GM12878 (cell line): ENCODE measurements around the gene ZSCAN26. TPM values are rescaled to one million over a fixed set of nuclear protein-coding genes. Genes with fewer than 3 reads are reported as not detected.
"Not testable (repeated sequence)": the region's sequence is repeated elsewhere in the genome, so short reads cannot be mapped to it uniquely, and the experiment has no call there.

Experiments
- ATAC-seq: fragments of 200-7000 bp; cut with Tn5 transposase; 3 replicates; pipeline ENCODE4 v1.9.1; 2020; ENCODE audit warnings: mild to moderate bottlenecking, moderate library complexity
- BruUV-seq: library from RNA; stranded (reverse); fragments of 400-500 nt; replicated peaks from 2 replicates; lab custom pipeline; 2021; lab: Mats Ljungman, UMichigan
- CTCF ChIA-PET: fragments of 300-600 bp; sonication (Branson Sonifier 250); formaldehyde crosslinking; extraction: SDS; loops from one replicate; lab custom pipeline; 2021; ENCODE audit warnings: inconsistent platforms; lab: Yijun Ruan, JAX
- POLR2A ChIA-PET: fragments of 350-600 bp; formaldehyde crosslinking; extraction: SDS; loops from one replicate; lab custom pipeline; 2021; ENCODE audit warnings: inconsistent platforms; lab: Charles Lee
- RAD21 ChIA-PET: fragments of 300-600 bp; sonication (Branson Sonifier 250); formaldehyde crosslinking; loops from one replicate; lab custom pipeline; 2023; ENCODE audit warnings: antibody characterized with exemption; ENCODE audit not compliant: unreplicated experiment; lab: Charles Lee
- SMC1A ChIA-PET: fragments of 300-600 bp; sonication (Branson Sonifier 250); formaldehyde crosslinking; loops from one replicate; lab custom pipeline; 2023; ENCODE audit not compliant: unreplicated experiment, uncharacterized antibody; lab: Charles Lee
- DNase-seq: peaks from one replicate; pipeline ENCODE4 v3.0.0-alpha.2; 2011; ENCODE audit warnings: low read depth, low spot score
- FAIRE-seq: peaks from 3 replicates; lab custom pipeline; 2011; peaks lifted over from hg19 to GRCh38; lab: Jason Lieb, UNC
- H2AFZ ChIP-seq: 2 replicates; pipeline ENCODE4 v1.6.0; 2011; ENCODE audit warnings: low read depth, low read length, control low read depth; ENCODE audit not compliant: control insufficient read depth
- H3K27ac ChIP-seq: 2 replicates; pipeline ENCODE4 v1.5.1; 2011; ENCODE audit warnings: control low read depth; ENCODE audit not compliant: control insufficient read depth, insufficient read depth
- H3K27me3 ChIP-seq, 2 experiments: replicated peaks in 1 of 2; 2 replicates each; pipeline versions ENCODE4 v1.6.0 to v1.6.1; 2011; ENCODE audit warnings: low read length in 1 of 2; ENCODE audit not compliant: control insufficient read depth in 2 of 2, insufficient read depth in 2 of 2
- H3K36me3 ChIP-seq, 2 experiments: 2 replicates each; pipeline ENCODE4 v1.5.1; 2011; ENCODE audit warnings: low read length in 1 of 2; ENCODE audit not compliant: control insufficient read depth in 2 of 2, insufficient read depth in 2 of 2
- H3K4me1 ChIP-seq: 2 replicates; pipeline ENCODE4 v1.6.1; 2011; ENCODE audit warnings: mild to moderate bottlenecking, low read length, moderate library complexity, mixed read lengths; ENCODE audit not compliant: control insufficient read depth, insufficient read depth
- H3K4me2 ChIP-seq: 2 replicates; pipeline ENCODE4 v1.6.0; 2011; ENCODE audit warnings: control low read depth; ENCODE audit not compliant: control insufficient read depth, insufficient read depth
- H3K4me3 ChIP-seq: fragments of 200-600 bp; sonication (generic); 2 replicates; pipeline ENCODE4 v1.5.1; 2016
- H3K79me2 ChIP-seq: 2 replicates; pipeline ENCODE4 v1.6.0; 2011; ENCODE audit warnings: low read length; ENCODE audit not compliant: control insufficient read depth, insufficient read depth
- H3K9ac ChIP-seq: 2 replicates; pipeline ENCODE4 v1.8.0; 2011; ENCODE audit warnings: low read length, control low read depth, mixed read lengths; ENCODE audit not compliant: control insufficient read depth, insufficient read depth
- H3K9me3 ChIP-seq: replicated peaks from 3 replicates; pipeline ENCODE4 v1.5.1; 2011; ENCODE audit warnings: mild to moderate bottlenecking, low read length; ENCODE audit not compliant: control insufficient read depth, insufficient read depth
- H4K20me1 ChIP-seq: 2 replicates; pipeline ENCODE4 v1.6.0; 2011; ENCODE audit not compliant: control insufficient read depth, insufficient read depth
- BMI1 ChIP-seq: fragments of 450-650 bp; IDR thresholded peaks from 2 replicates; pipeline ENCODE4 v1.6.1; 2016; ENCODE audit warnings: mild to moderate bottlenecking, moderate library complexity, borderline replicate concordance
- EGR1 ChIP-seq, 2 experiments: IDR thresholded peaks; 1 replicate in 1 of 2; 2 replicates in 1 of 2; pipeline ENCODE4 v1.6.1; 2011 to 2012; ENCODE audit warnings: low read depth in 2 of 2, low read length in 2 of 2, borderline replicate concordance in 1 of 2, mild to moderate bottlenecking in 1 of 2, moderate library complexity in 1 of 2
- HDAC2 ChIP-seq: fragments of 200-600 bp; sonication (generic); IDR thresholded peaks from 2 replicates; pipeline ENCODE4 v1.6.1; 2017
- PML ChIP-seq: IDR thresholded peaks from 2 replicates; pipeline ENCODE4 v1.6.1; 2012; ENCODE audit warnings: low read length, inconsistent platforms
- POLR2AphosphoS2 ChIP-seq: IDR thresholded peaks from 2 replicates; pipeline ENCODE4 v1.6.1; 2011; ENCODE audit warnings: low read depth, mild to moderate bottlenecking, low read length, improper control_type of control experiment, moderate library complexity
- WGBS: methylation state at CpG from one replicate; pipeline ENCODE4 v1.1.6; 2016; ENCODE audit warnings: low lambda C conversion rate; ENCODE audit not compliant: insufficient replicate concordance, insufficient coverage; ENCODE audit errors: missing lambda C conversion rate; 5-methylcytosine and 5-hydroxymethylcytosine counted together
- in situ Hi-C: fragments of 300-500 bp; cut with MboI; formaldehyde crosslinking; loops from 9 replicates; pipeline ENCODE4 v1.14.3; 2018; ENCODE audit warnings: mixed read lengths
- intact Hi-C: fragments of 100-400 bp; cut with micrococcal nuclease; formaldehyde crosslinking; loops from one replicate; pipeline ENCODE4 v1.14.2; 2022; ENCODE audit not compliant: unreplicated experiment
- polyA plus RNA-seq, 11 experiments: library from polyadenylated mRNA; depleted of rRNA in 4 of 11; unstranded in 6 of 11; stranded (reverse) in 5 of 11; fragments of >200 nt; fragmentation: Nextera tagmentation in 4 of 11; fragmentation: Illumina TruSeq in 1 of 11; extraction: Ambion mirVana in 4 of 11; extraction: Trizol in 1 of 11; gene quantifications; 1 replicate in 1 of 11; 2 replicates in 10 of 11; pipeline versions ENCODE4 v1.2.1 to v1.2.3, GENCODE V29; 2011 to 2016; ENCODE audit warnings: inconsistent platforms in 2 of 11, missing spikeins in 2 of 11, low read depth in 1 of 11
- total RNA-seq, 4 experiments: library from RNA; depleted of rRNA in 3 of 4; stranded (reverse); fragments of >200 nt in 3 of 4; fragmentation: Illumina TruSeq in 1 of 4; extraction: Trizol in 1 of 4; gene quantifications; 2 replicates each; pipeline versions ENCODE4 v1.2.1 to v1.2.3, GENCODE V29; 2013 to 2021
- TF ChIP-seq, protein P1 (sequence below): IDR thresholded peaks from 2 replicates; pipeline ENCODE4 v1.6.1; 2011; ENCODE audit warnings: borderline replicate concordance, low read depth, mild to moderate bottlenecking, moderate library complexity, low read length; ENCODE audit not compliant: insufficient read depth, poor library complexity, severe bottlenecking

The ZSCAN26 gene
- total and polyA plus RNA-seq, 10 of the 15 experiments (the other 5 are each of a cell fraction or from before 2014, with no cell fraction given), result 4.5 to 13.3 (median 6.5) TPM

DNA sequence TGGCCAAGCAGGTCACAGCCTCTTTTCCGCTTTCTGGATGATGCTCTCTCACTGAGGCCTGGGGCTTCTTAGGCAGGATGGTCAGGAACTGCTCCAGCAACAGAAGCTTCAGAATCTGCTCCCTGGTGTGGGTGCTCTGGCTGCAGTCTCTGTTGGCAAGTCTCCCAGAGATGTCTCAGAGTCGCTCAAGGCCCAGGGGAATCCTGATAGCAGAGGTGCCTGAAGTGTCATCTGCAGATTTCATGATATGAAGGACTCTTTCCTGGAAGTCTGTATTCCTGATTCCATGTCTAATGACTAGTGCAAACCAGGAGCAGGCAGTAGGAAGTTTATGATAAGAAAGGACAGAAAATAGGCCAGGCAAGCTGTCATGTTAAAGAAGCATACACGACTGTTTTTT, 48.7 kb downstream of the ZSCAN26 start (continued):
- no peak for TF ChIP-seq BMI1
- no peak for TF ChIP-seq HDAC2
- no peak for TF ChIP-seq POLR2AphosphoS2
- TF ChIP-seq, all 136 proteins: peak for 0

DNA sequence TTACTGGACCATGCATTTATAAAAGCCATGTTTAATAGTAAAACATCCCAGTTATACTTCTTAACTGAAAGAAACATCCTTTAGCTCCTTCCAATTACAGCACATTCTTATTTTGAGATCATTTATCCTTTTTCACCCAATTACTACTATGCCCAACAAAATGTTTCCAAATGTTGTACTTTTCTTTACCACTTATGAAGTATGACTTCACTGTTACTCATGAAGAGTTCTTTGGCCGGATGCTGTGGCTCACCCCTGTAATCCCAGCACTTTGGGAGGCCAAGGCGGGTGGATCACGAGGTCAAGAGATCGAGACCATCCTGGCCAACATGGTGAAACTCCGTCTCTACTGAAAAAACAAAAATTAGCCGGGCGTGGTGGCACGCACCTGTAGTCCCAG, 50.9 kb downstream of the ZSCAN26 start:
- in situ Hi-C loops, DNase-seq, H3K27ac ChIP-seq, SMC1A ChIA-PET, H3K79me2 ChIP-seq, H3K27me3 ChIP-seq, H3K9ac ChIP-seq, H4K20me1 ChIP-seq, RAD21 ChIA-PET, intact Hi-C loops, H2AFZ ChIP-seq, FAIRE-seq, H3K4me1 ChIP-seq, POLR2A ChIA-PET, BruUV-seq, H3K36me3 ChIP-seq, ATAC-seq, H3K4me3 ChIP-seq, H3K4me2 ChIP-seq, H3K9me3 ChIP-seq: not testable (repeated sequence)
- WGBS, result 77% methylated on average over 8 of the region's 8 CpGs
- CTCF ChIA-PET, result interaction anchor here (1.2 kb wide), 1 partner anchor 108 kb away, joined by 3 read pairs; no protein-coding TSS in a partner anchor

DNA sequence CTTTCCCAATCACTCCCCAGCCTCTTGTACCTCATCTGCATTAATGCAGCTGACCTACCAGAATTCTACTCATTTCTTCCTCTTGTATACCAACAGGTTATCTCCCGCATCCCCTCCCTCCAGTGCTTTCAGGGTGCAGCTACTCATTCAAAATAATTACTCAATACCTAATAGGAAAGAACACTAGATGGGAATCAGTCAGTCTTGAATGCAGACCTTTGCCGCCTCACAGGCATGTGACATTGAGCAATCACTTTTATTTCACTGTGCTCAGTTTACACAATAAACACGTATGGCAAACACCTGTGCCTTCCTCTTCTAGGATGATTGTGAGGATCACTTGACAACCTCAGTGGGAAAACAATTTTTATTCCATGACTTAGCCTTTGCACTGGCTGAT, 55.7 kb downstream of the ZSCAN26 start:
- no peaks in the 10 kb centered on the region for H3K4me1 ChIP-seq
- no peak overlapping the region for H3K4me2 ChIP-seq
- RAD21 ChIA-PET, result no interaction called here
- no peak overlapping the region for H3K4me3 ChIP-seq
- no peak for DNase-seq
- peaks cover 15% of the 10 kb centered on the region for H3K9me3 ChIP-seq
- H3K9ac ChIP-seq, result no peak overlapping the region
- WGBS, result 96% methylated on average over 3 of the region's 3 CpGs
- intact Hi-C loops (no loop called here), in situ Hi-C loops (no loop called here)
- no peak for FAIRE-seq
- H2AFZ ChIP-seq, result no peak overlapping the region
- TF ChIP-seq EGR1 (IDR thresholded peaks at IDR 0.05; ENCODE audit: borderline replicate concordance in 1 of 2, low read depth in 2 of 2, low read length in 2 of 2), result no peak
- TF ChIP-seq, protein P1, sequence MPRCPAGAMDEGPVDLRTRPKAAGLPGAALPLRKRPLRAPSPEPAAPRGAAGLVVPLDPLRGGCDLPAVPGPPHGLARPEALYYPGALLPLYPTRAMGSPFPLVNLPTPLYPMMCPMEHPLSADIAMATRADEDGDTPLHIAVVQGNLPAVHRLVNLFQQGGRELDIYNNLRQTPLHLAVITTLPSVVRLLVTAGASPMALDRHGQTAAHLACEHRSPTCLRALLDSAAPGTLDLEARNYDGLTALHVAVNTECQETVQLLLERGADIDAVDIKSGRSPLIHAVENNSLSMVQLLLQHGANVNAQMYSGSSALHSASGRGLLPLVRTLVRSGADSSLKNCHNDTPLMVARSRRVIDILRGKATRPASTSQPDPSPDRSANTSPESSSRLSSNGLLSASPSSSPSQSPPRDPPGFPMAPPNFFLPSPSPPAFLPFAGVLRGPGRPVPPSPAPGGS, result no peak
- TF ChIP-seq PML, result no peak
- no TSS peak for BruUV-seq
- no peaks in the 10 kb centered on the region for H3K79me2 ChIP-seq
- peaks cover 0 to 7% of the 10 kb centered on the region in 2 experiments; a peak in 1 of 4 replicates for H3K36me3 ChIP-seq
- CTCF ChIA-PET, result no interaction called here
- H3K27ac ChIP-seq, result no peak overlapping the region
- POLR2A ChIA-PET, result no interaction called here
- ATAC-seq, result no peak
- SMC1A ChIA-PET, result no interaction called here
- no peaks in the 10 kb centered on the region for H4K20me1 ChIP-seq
- no peaks in the 10 kb centered on the region for H3K27me3 ChIP-seq
